ENCODE measurements around the gene RWDD2A.
"Not testable (repeated sequence)": the region's sequence is repeated elsewhere in the genome, so short reads cannot be mapped to it uniquely, and the experiment has no call there.

RWDD2A gene

DNA sequence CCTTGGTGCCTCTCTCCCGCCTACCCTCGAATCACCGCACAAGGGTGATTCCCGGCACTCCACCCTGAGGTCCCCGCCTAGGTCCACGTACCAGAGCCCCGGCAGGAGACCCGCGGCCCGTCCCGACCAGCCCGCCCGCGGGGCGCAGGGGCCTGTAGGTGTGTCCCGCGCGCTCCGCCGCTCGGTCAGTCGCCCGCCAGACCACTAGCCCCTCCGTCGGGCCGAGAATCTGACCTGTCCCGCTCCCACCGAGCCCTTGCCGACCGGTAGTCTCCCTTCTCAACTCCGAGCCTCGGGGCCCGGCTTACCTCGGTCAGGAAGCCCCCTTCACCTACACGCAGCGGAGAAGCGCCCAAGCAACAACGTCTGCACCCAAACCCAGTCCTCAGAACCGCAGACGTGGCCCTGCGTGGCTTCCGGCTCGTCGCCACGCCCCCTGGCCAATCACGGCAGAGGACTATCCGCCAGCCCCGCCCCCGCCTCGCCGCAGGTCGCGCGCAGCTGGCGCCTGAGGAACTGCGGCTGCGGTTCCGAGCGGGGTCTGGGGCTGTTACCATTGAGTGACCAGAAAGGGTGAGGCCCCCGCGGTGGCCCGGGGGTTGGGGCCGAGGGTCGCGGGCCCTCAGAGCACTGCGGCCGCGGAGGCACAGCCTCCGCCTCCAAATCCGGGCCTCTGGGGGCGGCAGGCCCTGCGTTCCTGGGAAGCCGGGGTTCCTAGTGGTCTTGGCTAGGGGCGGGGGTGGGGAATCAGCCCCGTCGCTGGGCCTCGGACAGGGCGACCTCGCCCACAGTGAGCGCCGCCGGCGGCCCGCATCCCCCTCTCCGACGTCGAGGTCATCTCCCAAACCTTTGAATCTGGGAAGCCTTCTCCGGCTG, at the start of gene RWDD2A, which contains the start of gene PGM3:
Gene RWDD2A, plus strand, starts transcription at position 487 of the 876 bp plus-strand sequence. CDS start 1,095 bp downstream, outside the sequence.
Gene PGM3, minus strand, starts transcription at position 395 of the 876 bp plus-strand sequence. CDS start 2,253 bp downstream, outside the sequence.
- DNase-seq = peak; percentile 67

DNA sequence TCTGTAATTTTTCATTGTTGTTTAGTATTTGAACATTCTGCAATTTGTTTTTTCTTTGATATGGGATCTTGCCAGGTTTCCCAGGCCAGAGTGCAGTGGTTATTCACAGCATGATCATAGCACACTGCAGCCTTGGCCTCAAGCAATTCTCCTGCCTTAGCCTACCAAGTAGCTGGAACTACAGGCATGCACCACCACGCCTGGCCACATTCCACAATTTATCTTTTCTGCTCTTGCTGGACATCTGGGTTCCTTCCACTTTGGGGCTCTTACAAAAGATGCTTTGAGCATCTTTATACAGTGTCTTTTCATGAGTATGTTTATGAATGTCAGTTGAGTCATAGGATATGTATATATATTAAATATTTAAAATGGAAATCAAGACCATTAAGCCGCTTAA, 42.0 kb upstream of the RWDD2A start:
- no peak for DNase-seq

GRCh38 chr6:83152913-83153312, 40.2 kb upstream of the RWDD2A start:
- DNase-seq = no peak

- no peak for DNase-seq
Measured at GRCh38 chr6:83153883-83154521, 39.2 kb upstream of the RWDD2A start.

- DNase-seq = no peak
Measured at GRCh38 chr6:83155794-83156193, 37.4 kb upstream of the RWDD2A start.

DNA sequence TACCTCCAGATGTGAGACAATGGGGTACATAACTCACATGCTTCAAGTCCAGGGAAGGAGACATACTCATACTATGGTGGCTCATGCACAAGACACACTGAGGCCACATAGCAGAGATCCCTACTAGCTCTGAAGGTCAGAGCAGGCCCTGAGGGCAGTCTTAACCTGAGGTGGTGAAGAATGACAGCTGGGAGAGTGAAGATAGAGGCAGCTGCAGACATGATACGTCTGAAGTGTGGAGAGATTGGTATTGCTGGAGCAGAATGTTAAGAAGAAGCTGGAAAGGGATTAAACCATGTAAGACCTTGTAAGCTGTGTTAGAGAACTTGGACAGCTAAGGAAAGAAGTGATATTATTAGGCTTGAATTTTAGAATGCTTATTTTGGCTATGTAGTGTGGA, 33.0 kb upstream of the RWDD2A start:
- DNase-seq = no peak

GRCh38 chr6:83167726-83168278, 25.4 kb upstream of the RWDD2A start:
- DNase-seq = no peak

- DNase-seq = no peak
Measured at GRCh38 chr6:83168556-83168955, 24.6 kb upstream of the RWDD2A start.

- no peak for DNase-seq
Measured at GRCh38 chr6:83169106-83169505, 24.1 kb upstream of the RWDD2A start.

GRCh38 chr6:83169511-83169910, 23.6 kb upstream of the RWDD2A start:
- DNase-seq = no peak

DNA sequence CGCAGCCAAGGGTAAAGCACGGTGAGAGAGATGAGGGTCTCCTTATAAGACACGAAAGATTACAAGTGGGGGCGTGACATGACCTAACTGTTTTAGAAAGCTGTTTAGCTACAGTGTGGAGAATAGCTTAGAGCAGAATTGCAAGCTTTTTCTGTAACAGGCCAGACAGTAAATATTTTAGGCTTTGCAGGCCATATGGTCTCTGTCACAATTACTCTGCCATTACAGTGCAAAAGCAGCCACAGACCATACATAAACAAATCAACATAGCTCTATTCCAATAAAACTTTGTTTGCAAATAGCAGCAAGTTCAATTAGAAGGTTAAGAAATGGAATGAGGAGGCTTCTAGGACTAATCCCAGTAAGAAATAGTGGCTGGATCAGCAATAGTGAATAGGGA, 16.9 kb upstream of the RWDD2A start:
- no peak for DNase-seq

DNA sequence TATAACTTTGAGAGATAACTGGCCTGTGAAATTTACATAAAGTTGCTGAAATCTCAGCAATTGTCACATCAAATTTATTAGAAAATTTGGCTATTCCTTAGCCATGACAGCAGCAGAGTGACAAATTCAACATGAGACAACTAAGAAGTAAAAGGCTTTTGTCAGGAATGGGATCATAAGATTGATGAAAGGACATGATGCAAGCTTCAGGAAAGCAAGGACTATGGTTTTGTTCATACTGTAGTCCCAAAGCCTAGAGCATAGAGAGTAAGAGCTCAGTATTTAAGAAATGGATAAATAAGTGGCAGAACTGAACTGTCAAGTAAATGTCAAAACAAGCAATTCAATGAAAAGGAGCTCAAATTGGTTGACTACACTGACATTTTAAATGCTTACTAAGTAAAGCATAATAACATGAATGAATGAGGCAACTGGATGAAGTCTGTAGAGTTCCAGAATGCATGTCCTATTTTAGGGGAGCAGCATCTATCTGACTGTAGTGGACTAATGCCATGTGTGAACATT, 12.7 kb upstream of the RWDD2A start:
- no peak for DNase-seq

- DNase-seq = no peak
Measured at GRCh38 chr6:83182114-83182513, 11.0 kb upstream of the RWDD2A start.

DNA sequence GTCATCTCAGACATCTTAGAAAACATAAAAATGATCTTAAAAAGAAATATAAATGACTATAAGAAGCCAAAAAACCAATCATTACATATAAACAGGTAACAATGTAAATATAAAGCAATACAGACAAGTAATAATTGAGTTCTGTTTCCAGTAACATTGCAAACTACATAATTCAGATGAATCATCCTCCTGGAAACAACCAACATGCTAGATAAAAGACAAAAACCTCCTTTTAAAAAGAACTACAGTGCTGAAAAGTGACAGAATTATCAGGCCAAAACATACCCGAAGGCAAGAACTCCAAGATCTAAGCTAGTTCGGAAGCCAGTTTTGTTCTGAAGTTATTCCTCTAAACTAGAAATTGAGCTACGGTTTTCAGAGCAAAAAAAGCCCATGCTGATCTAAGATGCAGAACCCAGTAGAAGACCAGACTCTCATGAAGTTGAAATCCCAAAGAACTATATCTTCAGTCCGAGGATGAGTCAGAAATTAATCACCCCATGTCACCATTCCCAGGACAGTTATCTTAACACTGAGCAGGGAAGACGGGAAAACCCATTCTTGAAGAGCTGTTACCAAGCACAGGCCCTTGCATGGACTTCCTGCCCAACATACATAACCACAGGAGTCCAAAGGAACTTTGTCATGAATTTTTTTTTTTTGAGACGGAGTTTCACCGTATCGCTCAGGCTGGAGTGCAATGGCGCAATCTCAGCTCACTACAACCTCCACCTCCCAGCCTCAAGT, 9.9 kb upstream of the RWDD2A start:
- no peak for DNase-seq

DNA sequence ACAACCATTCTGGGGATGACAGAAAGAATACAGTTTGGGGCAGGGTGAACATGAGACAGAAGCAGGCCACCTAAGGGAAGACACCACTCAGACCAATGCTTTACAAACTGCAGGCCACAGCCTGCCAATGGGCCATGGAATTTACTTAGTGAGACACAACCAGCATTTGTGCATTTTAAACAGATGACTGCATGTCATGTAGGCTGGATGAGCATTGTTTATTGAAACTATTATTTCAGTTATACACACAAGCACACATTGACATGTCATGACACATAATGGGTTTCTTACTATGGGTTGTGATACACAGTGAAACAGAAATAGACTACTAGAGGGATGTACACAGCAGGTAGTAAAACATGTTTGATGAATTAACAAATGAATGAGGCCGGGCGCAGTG, 8.1 kb upstream of the RWDD2A start:
- DNase-seq = no peak

DNA sequence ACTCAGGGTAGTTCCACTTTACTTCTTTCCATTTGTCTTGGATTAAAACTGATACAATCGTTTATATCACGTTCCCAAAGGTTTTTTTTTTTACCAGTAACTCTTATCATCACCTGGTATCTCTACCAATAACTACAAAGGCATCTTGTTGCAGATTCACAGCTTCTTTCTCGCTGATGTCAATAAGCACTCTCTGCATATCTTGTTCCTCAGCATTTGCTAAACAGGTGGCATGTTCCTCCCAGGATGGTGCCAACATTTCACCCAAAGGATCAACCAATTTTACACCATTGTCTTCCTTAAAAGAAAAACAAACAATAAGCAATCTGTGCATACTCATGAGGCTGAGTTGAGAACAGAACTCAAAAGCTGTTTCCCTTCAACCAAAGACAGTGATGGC, 4.7 kb upstream of the RWDD2A start:
- no peak for DNase-seq

DNA sequence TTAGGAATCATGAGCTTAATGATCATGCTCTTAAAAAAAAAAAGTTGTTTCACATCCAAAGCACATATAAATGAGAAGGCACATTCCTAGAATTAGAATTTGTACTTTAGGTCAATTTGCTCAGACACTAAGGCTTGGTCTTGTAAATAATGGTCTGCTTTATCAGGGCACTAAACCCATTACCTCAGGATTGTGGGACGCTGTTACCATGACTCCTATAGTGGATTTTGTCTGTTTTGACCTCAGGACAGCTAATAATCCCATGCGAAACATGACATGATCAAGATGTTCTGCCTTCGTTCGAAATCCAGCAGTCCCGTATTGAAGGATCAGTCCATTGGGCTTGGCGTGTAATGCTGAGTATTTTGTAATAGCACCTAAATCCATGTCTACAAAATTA, 2.5 kb upstream of the RWDD2A start:
- no peak for DNase-seq

- DNase-seq = not testable (repeated sequence)
Measured at GRCh38 chr6:83191974-83192373, 1.2 kb upstream of the RWDD2A start.

DNA sequence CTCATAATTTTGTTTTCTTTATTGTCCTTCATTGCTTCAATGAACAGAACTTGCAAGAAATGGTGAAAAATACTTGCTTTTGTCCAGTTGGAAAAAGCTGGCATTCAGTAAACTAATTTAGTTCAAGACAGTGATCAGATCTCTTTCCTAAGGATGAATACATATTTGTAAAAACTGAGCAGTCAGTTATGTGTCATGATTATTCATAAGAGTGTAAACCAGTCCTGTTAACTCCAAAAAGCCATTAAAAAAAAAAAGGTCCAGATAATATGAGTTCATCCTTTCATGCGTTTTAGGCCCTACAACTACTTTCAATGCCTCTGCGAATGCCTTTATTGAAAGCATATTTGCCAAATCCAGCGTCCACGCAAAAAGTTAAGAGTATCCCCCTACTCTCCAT, 701 bp upstream of the RWDD2A start:
- DNase-seq = no peak

- peak; percentile 4 for DNase-seq
Measured at GRCh38 chr6:83193747-83194566, 800 bp downstream of the RWDD2A start.

DNA sequence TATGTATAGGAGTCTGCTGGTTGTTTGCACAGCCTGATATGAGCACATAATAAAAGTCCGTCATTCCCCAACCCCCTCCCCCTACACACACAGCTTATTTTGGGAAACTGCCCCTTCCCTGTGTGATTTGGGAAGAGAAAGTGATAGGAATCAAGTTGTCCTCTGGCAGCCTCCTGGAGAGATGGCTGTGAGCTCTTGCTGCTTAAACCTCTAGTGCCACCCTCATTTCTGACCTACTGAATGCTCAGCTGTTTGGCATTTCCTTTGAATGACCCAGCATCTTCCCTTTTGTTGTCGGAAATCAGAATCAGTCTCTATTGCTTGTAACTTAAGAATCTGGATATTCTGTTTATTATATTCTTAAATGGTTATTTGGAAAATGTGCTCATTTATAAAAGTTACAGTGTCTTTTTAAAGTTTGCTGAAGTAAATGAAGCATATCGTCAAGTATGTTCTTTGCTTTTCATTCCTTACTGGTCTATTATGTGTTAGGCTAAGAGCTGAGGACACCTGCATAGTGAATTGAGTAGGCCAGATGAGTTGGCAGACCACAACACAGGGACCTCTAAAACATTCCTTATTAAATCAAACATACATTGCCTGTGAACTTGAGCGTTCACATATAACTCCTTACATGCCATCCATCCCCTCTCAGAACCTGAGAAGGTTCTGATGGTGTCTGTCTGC, 5.5 kb downstream of the RWDD2A start:
- DNase-seq = no peak
